Coronary artery (tissue), 2 donors: ENCODE data around the gene CHMP2B.

Source experiments
- DNase-seq: peaks from one replicate; pipeline ENCODE4 v3.0.0-alpha.2; 2017; ENCODE audit warnings: low spot score
- H3K27ac ChIP-seq, 2 donors: fragments of 200-600 bp; sonication (generic); one replicate each; pipeline ENCODE4 v1.5.1; 2016 to 2019
- H3K4me3 ChIP-seq: fragments of 200-600 bp; sonication (generic); 2 replicates; pipeline ENCODE4 v1.5.1; 2016; ENCODE audit warnings: mild to moderate bottlenecking, moderate library complexity
- CTCF ChIP-seq: fragments of 200-600 bp; sonication (generic); IDR thresholded peaks from one replicate; pipeline ENCODE4 v1.5.1; 2019; ENCODE audit warnings: antibody characterized with exemption

The CHMP2B gene

GRCh38 chr3:87206070-87206469 is 21.0 kb upstream of the CHMP2B start:
- TF ChIP-seq CTCF = no peak
- no peak overlapping the region for H3K4me3 ChIP-seq
- no peak overlapping the region for H3K27ac ChIP-seq
- no peak for DNase-seq

GRCh38 chr3:87206635-87207034 is 20.5 kb upstream of the CHMP2B start:
- no peak for TF ChIP-seq CTCF
- DNase-seq = no peak

GRCh38 chr3:87207460-87207859 is 19.6 kb upstream of the CHMP2B start:
- TF ChIP-seq CTCF = no peak
- no peak overlapping the region for H3K27ac ChIP-seq
- no peak overlapping the region for H3K4me3 ChIP-seq
- no peak for DNase-seq

More at GRCh38 chr3:87206635-87207034, 20.5 kb upstream of the CHMP2B start:
- Histone ChIP-seq H3K4me3 (no peak overlapping the region), H3K27ac (no peak overlapping the region)

GRCh38 chr3:87209111-87209510 is 18.0 kb upstream of the CHMP2B start:
- DNase-seq = no peak
- no peak for TF ChIP-seq CTCF
- H3K27ac ChIP-seq = no peak overlapping the region

GRCh38 chr3:87218560-87218959 is 8.5 kb upstream of the CHMP2B start:
- no peak overlapping the region for H3K4me3 ChIP-seq
- H3K27ac ChIP-seq = no peak overlapping the region
- TF ChIP-seq CTCF = no peak
- DNase-seq = no peak

More at GRCh38 chr3:87209111-87209510, 18.0 kb upstream of the CHMP2B start:
- H3K4me3 ChIP-seq = no peak overlapping the region

GRCh38 chr3:87219611-87220010 is 7.5 kb upstream of the CHMP2B start:
- no peak for DNase-seq
- TF ChIP-seq CTCF = no peak
- Histone ChIP-seq H3K4me3 (no peak overlapping the region), H3K27ac (no peak overlapping the region)

GRCh38 chr3:87225659-87226058 is 1.4 kb upstream of the CHMP2B start:
- no peak for DNase-seq
- Histone ChIP-seq H3K27ac (no peak overlapping the region), H3K4me3 (no peak overlapping the region)
- no peak for TF ChIP-seq CTCF
